Measurements from ENCODE around the gene CDC34.

Gene CDC34

DNA sequence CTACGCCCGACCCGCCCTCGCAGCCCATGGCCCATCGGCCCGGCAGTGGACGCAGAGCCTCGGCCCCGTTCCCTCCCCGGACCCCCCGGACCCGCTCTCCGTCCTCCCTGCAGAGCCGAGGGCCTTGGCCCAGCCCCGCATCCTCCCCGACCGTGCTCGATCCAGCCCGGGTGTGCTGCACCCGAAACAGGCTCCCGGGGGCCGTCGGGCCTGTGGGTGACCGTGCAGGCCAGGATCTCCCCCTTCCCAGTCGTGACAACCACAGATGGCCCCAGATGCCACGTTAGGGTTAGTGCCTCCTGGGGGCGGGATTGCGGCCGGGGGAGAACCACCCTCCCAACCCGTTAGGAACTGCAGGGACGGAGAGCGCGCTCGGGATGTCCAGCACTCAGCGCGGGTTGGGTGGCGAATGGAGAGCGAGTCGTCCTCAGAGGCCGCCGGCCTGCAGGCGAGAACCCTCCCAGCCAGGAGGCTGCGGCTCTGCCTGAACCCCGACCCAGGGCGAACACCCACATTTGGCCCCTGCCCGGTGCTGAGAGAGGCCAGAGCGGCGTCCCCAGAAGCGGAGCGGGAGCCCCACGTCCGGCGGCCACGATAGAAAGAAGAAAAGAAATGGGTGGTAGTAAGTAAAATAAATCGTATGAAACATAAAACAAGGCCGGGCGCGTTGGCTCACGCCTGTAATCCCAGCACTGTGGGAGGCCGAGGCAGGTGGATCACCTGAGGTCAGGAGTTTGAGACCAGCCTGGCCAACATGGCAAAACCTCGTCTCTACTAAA is 42.0 kb upstream of the CDC34 start:
- no peaks in the 10 kb centered on the region for H3K27me3 ChIP-seq (ENCODE audit: insufficient read depth, poor library complexity, severe bottlenecking)
- peak overlapping the region; percentile 74 for H3K4me3 ChIP-seq (replicated peaks; ENCODE audit: insufficient read depth, low read length)
- DNase-seq (ENCODE audit: low read depth in 1 of 2, low spot score in 1 of 2): no peak
- peak overlapping the region; percentile 77 for H3K27ac ChIP-seq (replicated peaks)
- TF ChIP-seq SPI1 (IDR thresholded peaks at IDR 0.05; ENCODE audit: borderline replicate concordance, low read depth) (no peak), CTCF (IDR thresholded peaks at IDR 0.05; ENCODE audit: insufficient read depth, low read length) (no peak), GABPA (IDR thresholded peaks at IDR 0.05; ENCODE audit: low read depth) (no peak), POLR2AphosphoS5 (IDR thresholded peaks at IDR 0.05; ENCODE audit: low read depth) (no peak)
- TF ChIP-seq, protein P1, sequence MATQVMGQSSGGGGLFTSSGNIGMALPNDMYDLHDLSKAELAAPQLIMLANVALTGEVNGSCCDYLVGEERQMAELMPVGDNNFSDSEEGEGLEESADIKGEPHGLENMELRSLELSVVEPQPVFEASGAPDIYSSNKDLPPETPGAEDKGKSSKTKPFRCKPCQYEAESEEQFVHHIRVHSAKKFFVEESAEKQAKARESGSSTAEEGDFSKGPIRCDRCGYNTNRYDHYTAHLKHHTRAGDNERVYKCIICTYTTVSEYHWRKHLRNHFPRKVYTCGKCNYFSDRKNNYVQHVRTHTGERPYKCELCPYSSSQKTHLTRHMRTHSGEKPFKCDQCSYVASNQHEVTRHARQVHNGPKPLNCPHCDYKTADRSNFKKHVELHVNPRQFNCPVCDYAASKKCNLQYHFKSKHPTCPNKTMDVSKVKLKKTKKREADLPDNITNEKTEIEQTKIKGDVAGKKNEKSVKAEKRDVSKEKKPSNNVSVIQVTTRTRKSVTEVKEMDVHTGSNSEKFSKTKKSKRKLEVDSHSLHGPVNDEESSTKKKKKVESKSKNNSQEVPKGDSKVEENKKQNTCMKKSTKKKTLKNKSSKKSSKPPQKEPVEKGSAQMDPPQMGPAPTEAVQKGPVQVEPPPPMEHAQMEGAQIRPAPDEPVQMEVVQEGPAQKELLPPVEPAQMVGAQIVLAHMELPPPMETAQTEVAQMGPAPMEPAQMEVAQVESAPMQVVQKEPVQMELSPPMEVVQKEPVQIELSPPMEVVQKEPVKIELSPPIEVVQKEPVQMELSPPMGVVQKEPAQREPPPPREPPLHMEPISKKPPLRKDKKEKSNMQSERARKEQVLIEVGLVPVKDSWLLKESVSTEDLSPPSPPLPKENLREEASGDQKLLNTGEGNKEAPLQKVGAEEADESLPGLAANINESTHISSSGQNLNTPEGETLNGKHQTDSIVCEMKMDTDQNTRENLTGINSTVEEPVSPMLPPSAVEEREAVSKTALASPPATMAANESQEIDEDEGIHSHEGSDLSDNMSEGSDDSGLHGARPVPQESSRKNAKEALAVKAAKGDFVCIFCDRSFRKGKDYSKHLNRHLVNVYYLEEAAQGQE (IDR thresholded peaks at IDR 0.05; ENCODE audit: insufficient replicate concordance, low read depth): no peak

- no peak for TF ChIP-seq POLR2AphosphoS5 (IDR thresholded peaks at IDR 0.05; ENCODE audit: low read depth)
- TF ChIP-seq SPI1 (IDR thresholded peaks at IDR 0.05; ENCODE audit: borderline replicate concordance, low read depth): no peak
- TF ChIP-seq, protein P1 (IDR thresholded peaks at IDR 0.05; ENCODE audit: insufficient replicate concordance, low read depth): no peak
- TF ChIP-seq GABPA (IDR thresholded peaks at IDR 0.05; ENCODE audit: low read depth): no peak
- no peak for TF ChIP-seq CTCF (IDR thresholded peaks at IDR 0.05; ENCODE audit: insufficient read depth, low read length)
- no peak overlapping the region for H3K4me3 ChIP-seq (replicated peaks; ENCODE audit: insufficient read depth, low read length)
- H3K27me3 ChIP-seq (ENCODE audit: insufficient read depth, poor library complexity, severe bottlenecking): no peaks in the 10 kb centered on the region
- no peak overlapping the region for H3K27ac ChIP-seq (replicated peaks)
- DNase-seq (ENCODE audit: low read depth in 1 of 2, low spot score in 1 of 2): no peak
Observed at GRCh38 chr19:491146-491741, 40.3 kb upstream of the CDC34 start.

DNA sequence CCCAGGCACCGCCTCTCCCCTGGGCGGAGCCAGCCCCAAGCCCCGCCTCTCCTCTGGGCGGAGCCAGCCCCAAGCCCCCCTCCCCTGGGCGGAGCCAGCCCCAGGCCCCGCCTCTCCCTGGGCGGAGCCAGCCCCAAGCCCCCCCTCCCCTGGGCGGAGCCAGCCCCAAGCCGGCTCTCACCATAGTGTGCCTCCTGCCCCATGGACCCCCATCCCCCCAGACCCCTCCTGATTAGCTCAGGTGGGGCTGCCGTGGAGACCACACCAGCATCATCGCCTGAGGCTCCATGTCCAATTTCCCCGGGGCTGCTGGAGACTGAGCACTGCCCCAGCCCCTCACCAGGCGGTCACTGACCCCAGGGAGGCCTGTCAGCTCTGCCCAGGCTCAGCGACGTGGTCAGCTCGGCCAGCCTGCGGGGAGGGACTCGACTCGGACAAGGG is 39.4 kb upstream of the CDC34 start:
- Histone ChIP-seq H3K4me3 (replicated peaks; ENCODE audit: insufficient read depth, low read length) (no peak overlapping the region), H3K27me3 (ENCODE audit: insufficient read depth, poor library complexity, severe bottlenecking) (no peaks in the 10 kb centered on the region), H3K27ac (replicated peaks) (no peak overlapping the region)
- no peak for DNase-seq (ENCODE audit: low read depth in 1 of 2, low spot score in 1 of 2)
- no peak for TF ChIP-seq SPI1 (IDR thresholded peaks at IDR 0.05; ENCODE audit: borderline replicate concordance, low read depth)
- TF ChIP-seq GABPA (IDR thresholded peaks at IDR 0.05; ENCODE audit: low read depth): no peak
- TF ChIP-seq POLR2AphosphoS5 (IDR thresholded peaks at IDR 0.05; ENCODE audit: low read depth): no peak
- TF ChIP-seq, protein P1 (IDR thresholded peaks at IDR 0.05; ENCODE audit: insufficient replicate concordance, low read depth): no peak
- TF ChIP-seq CTCF (IDR thresholded peaks at IDR 0.05; ENCODE audit: insufficient read depth, low read length): no peak
